Measurements from ENCODE around the gene PDE1A.
"Not testable (repeated sequence)": the region's sequence is repeated elsewhere in the genome, so short reads cannot be mapped to it uniquely, and the experiment has no call there.

PDE1A gene

DNA sequence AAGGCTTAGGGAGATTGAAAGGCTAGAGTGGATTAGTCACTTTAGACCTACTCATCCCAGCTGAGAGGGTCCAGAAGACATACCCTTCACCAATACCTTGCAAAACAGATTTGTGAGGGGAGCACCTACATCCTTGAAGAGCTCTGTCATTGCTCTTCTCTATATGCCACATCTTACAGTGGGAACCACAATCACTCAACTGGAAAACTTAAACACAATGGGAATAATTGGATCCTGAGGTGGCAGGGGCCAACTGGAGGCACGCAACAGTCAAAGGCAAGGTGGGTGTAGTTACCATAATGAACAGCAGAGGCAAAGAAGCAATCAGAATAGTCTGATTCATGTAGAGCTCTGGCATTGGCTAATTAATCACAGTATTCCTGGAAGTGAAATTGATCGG is 35.4 kb downstream of the PDE1A start:
- no peak for DNase-seq (ENCODE audit: low read depth)
- TF ChIP-seq, protein P1, sequence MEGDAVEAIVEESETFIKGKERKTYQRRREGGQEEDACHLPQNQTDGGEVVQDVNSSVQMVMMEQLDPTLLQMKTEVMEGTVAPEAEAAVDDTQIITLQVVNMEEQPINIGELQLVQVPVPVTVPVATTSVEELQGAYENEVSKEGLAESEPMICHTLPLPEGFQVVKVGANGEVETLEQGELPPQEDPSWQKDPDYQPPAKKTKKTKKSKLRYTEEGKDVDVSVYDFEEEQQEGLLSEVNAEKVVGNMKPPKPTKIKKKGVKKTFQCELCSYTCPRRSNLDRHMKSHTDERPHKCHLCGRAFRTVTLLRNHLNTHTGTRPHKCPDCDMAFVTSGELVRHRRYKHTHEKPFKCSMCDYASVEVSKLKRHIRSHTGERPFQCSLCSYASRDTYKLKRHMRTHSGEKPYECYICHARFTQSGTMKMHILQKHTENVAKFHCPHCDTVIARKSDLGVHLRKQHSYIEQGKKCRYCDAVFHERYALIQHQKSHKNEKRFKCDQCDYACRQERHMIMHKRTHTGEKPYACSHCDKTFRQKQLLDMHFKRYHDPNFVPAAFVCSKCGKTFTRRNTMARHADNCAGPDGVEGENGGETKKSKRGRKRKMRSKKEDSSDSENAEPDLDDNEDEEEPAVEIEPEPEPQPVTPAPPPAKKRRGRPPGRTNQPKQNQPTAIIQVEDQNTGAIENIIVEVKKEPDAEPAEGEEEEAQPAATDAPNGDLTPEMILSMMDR (IDR thresholded peaks at IDR 0.05; ENCODE audit: control insufficient read depth, extremely low read depth, insufficient read depth): no peak
- H3K4me3 ChIP-seq (ENCODE audit: low read depth, low read length): no peak overlapping the region

DNA sequence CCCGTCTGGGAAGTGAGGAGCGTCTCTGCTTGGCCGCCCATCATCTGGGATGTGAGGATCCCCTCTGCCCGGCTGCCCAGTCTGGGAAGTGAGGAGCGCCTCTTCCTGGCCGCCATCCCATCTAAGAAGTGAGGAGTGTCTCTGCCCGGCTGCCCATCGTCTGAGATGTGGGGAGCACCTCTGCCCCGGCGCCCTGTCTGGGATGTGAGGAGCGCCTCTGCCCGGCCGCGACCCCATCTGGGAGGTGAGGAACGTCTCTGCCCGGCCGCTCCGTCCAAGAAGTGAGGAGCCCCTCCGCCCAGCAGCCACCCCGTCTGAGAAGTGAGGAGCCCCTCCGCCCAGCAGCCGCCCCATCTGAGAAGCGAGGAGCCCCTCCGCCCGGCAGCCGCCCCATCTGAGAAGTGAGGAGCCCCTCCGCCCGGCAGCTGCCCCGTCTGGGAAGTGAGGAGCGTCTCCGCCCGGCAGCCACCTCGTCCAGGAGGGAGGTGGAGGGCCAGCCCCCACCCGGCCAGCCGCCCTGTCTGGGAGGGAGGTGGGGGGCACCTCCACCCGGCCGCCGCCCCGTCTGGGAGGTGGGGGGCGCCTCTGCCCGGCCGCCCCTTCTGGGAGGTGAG is 40.5 kb downstream of the PDE1A start:
- not testable (repeated sequence) for DNase-seq (ENCODE audit: low read depth); H3K4me3 ChIP-seq (ENCODE audit: low read depth, low read length)

DNA sequence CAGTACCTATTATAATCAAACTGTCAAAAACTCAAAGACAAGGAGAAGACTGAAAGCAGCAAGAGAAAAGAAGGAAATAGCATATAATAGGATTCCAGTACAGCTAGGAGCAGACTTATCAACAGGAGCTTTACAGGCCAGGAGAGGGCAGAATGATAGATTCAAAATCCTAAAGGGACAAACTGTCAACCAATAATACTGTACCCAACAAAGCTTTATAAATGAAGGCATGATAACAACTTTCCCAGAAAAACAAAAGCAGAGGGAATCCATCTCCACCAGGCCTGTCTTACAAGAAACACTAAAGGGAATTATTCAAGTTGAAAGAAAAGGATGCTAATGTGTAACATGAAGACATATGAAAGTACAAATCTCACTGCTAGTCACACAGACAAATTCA is 42.0 kb downstream of the PDE1A start:
- no peak for DNase-seq (ENCODE audit: low read depth)
- H3K4me3 ChIP-seq (ENCODE audit: low read depth, low read length): no peak overlapping the region
- TF ChIP-seq, protein P1 (IDR thresholded peaks at IDR 0.05; ENCODE audit: control insufficient read depth, extremely low read depth, insufficient read depth): no peak

DNA sequence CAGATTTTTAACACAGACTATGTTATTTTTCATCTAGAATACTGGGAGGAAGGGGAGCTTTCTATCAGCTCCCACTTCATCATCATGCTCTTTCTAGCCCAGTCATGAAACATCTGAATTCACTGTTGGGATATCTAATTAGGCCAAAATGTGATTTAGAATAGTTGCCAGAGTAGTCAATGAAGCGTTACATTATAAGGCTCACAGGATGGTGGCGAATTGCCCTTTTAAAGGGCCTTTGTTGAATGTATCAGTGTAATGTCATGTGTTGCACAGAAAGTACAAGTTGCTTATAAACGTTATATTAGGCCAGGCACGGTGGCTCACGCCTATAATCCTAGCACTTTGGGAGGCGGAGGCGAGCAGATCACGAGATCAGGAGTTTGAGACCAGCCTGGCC is 45.6 kb downstream of the PDE1A start:
- no peak for DNase-seq (ENCODE audit: low read depth)
- TF ChIP-seq, protein P1 (IDR thresholded peaks at IDR 0.05; ENCODE audit: control insufficient read depth, extremely low read depth, insufficient read depth): no peak
- H3K4me3 ChIP-seq (ENCODE audit: low read depth, low read length): no peak overlapping the region

DNA sequence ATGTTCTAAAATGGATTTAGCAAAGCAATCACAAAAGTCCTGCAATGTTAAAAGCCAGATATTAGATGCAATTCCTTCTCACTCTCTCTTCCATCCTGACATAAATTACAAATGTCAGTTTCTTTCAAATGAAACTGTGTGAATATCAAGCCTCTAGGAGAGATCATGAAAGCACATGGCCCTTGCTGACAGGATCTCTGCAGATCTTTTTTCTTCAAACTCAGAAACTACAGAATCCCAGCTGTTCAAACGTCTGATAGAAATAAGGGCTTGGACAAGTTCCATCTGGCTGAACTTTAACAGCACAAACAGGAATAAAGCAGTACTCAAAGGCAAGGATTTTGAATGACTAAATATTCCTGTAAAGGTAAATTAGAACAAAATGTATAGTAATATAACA is 47.6 kb downstream of the PDE1A start:
- DNase-seq (ENCODE audit: low read depth): no peak
- TF ChIP-seq, protein P1 (IDR thresholded peaks at IDR 0.05; ENCODE audit: control insufficient read depth, extremely low read depth, insufficient read depth): no peak
- no peak overlapping the region for H3K4me3 ChIP-seq (ENCODE audit: low read depth, low read length)

DNA sequence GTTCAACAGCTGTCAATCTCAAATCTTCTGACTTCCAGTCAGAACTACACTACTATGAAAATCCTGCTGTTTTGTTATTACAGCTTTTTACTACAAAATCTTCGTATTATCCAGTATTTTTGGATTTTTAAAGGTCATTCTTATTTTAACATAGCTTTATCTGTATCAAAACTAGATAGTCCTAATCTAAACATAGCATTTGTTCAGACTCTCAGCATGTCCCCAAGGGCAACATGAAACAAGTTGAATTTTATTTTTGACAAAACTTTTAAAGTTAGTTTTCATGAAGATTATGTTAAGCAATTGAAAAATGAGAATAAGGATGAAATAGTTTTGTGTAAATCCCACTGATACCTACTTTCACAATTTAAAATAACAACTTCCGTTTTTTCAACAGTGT is 48.1 kb downstream of the PDE1A start:
- no peak overlapping the region for H3K4me3 ChIP-seq (ENCODE audit: low read depth, low read length)

DNA sequence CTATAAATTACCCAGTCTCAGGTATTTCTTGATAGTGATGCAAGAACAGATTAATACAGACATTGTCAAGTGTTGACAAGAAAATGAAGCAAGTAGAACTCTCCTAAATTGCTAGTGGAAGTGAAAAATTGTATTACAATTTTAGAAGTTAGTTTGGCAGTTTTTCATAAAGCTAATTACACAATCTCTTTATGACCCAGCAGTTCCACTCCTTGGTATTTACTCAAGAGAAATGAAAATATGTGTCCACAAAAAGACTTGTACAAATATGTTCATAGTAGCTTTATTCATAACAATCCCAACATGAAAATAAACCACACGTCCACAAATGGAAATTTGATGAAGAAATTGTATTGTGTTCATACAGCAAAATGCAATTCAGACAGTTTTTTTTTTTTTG is 49.4 kb downstream of the PDE1A start:
- no peak overlapping the region for H3K4me3 ChIP-seq (ENCODE audit: low read depth, low read length)
- DNase-seq (ENCODE audit: low read depth): no peak
- TF ChIP-seq, protein P1 (IDR thresholded peaks at IDR 0.05; ENCODE audit: control insufficient read depth, extremely low read depth, insufficient read depth): no peak

More for the DNA sequence above, 48.1 kb downstream of the PDE1A start:
- TF ChIP-seq, protein P1 (IDR thresholded peaks at IDR 0.05; ENCODE audit: control insufficient read depth, extremely low read depth, insufficient read depth): no peak
- no peak for DNase-seq (ENCODE audit: low read depth)

Measured in LNCaP clone FGC (cell line).